Breast epithelium (tissue), 4 donors: ENCODE measurements around the gene ZFAND2A. TPM values are rescaled to one million over a fixed set of nuclear protein-coding genes. Genes with fewer than 3 reads are reported as not detected.

ENCODE experiments used
- DNase-seq, 2 donors: peaks; one replicate each; pipeline ENCODE4 v3.0.0-alpha.2; 2019; ENCODE audit warnings: low spot score in 2 of 2
- H3K27ac ChIP-seq, 2 donors: fragments of 200-600 bp; sonication (generic) in 1 of 2; one replicate each; pipeline ENCODE4 v1.5.1; 2016 to 2019; ENCODE audit warnings: mild to moderate bottlenecking in 1 of 2
- H3K27me3 ChIP-seq, 2 donors: fragments of 200-600 bp; sonication (generic) in 1 of 2; one replicate each; pipeline versions ENCODE4 v1.5.1 to v1.6.0; 2017 to 2019; ENCODE audit warnings: control low read depth in 1 of 2, mild to moderate bottlenecking in 1 of 2
- H3K36me3 ChIP-seq: fragments of 200-600 bp; one replicate; pipeline ENCODE4 v1.5.1; 2019
- H3K4me1 ChIP-seq, 2 donors: fragments of 200-600 bp; sonication (generic); one replicate each; pipeline ENCODE4 v1.5.1; 2016 to 2019; ENCODE audit warnings: control low read depth in 1 of 2
- H3K4me3 ChIP-seq, 3 donors: fragments of 200-600 bp; sonication (generic); 1 replicate in 2 of 3; 2 replicates in 1 of 3; pipeline ENCODE4 v1.5.1; 2016 to 2019; ENCODE audit warnings: mild to moderate bottlenecking in 3 of 3, moderate library complexity in 2 of 3
- H3K9me3 ChIP-seq, 2 donors: fragments of 200-600 bp; sonication (generic) in 1 of 2; one replicate each; pipeline ENCODE4 v1.5.1; 2016 to 2019; ENCODE audit warnings: control low read depth in 1 of 2
- CTCF ChIP-seq, 3 donors: fragments of 450-650 bp; IDR thresholded peaks; one replicate each; pipeline ENCODE4 v1.5.1; 2016 to 2017; ENCODE audit warnings: antibody characterized with exemption in 3 of 3, mild to moderate bottlenecking in 3 of 3, moderate library complexity in 3 of 3
- POLR2A ChIP-seq: fragments of 450-650 bp; IDR thresholded peaks from one replicate; pipeline ENCODE4 v1.6.1; 2016; ENCODE audit warnings: antibody characterized with exemption, mild to moderate bottlenecking, moderate library complexity
- POLR2AphosphoS5 ChIP-seq, 3 donors: sonication (generic); formaldehyde crosslinking; IDR thresholded peaks; one replicate each; pipeline ENCODE4 v1.6.1; 2017; ENCODE audit warnings: antibody characterized with exemption in 3 of 3
- intact Hi-C: fragments of 100-400 bp; cut with DNase I; formaldehyde crosslinking; loops from one replicate; pipeline ENCODE4 v1.15.1; 2023; ENCODE audit warnings: low total_unique reads
- total RNA-seq, 3 donors: library from RNA; depleted of rRNA; stranded (reverse); fragments of >200 nt; gene quantifications; one replicate each; pipeline ENCODE4 v1.1.0, GENCODE V29; 2016

Gene ZFAND2A
- total RNA-seq, 3 donors from 2014 or later, result 31.9 to 41.6 (median 34.1) TPM

- Histone ChIP-seq H3K9me3 (no peaks in the 10 kb centered on the region), H3K4me3 (peak overlapping the region; percentile 74 to 99 (median 87)), H3K4me1 (peaks cover 0 to 5% of the 10 kb centered on the region in 2 donors), H3K27me3 (no peaks in the 10 kb centered on the region), H3K27ac (no peak overlapping the region), H3K36me3 (no peaks in the 10 kb centered on the region)
- DNase-seq, result peak in 1 of 2 donors; percentile 39
- TF ChIP-seq CTCF (IDR thresholded peaks at IDR 0.05) (no peak), POLR2A (no peak), POLR2AphosphoS5 (IDR thresholded peaks at IDR 0.05) (no peak)
- intact Hi-C loops, result no loop called here
Measured at GRCh38 chr7:1136841-1137516, 23.0 kb downstream of the ZFAND2A start.

- no peak overlapping the region for H3K27ac ChIP-seq
- intact Hi-C loops, result no loop called here
- no peaks in the 10 kb centered on the region for H3K9me3 ChIP-seq
- DNase-seq, result peak in 1 of 2 donors; percentile 3
- no peak overlapping the region for H3K4me3 ChIP-seq
- H3K27me3 ChIP-seq, result no peaks in the 10 kb centered on the region
- H3K4me1 ChIP-seq, result peaks cover 0 to 5% of the 10 kb centered on the region in 2 donors
- no peaks in the 10 kb centered on the region for H3K36me3 ChIP-seq
- no peak for TF ChIP-seq CTCF (IDR thresholded peaks at IDR 0.05)
- no peak for TF ChIP-seq POLR2A
- no peak for TF ChIP-seq POLR2AphosphoS5 (IDR thresholded peaks at IDR 0.05)
Measured at GRCh38 chr7:1134951-1135350, 25.0 kb downstream of the ZFAND2A start.

GRCh38 chr7:1131471-1132265 is 28.3 kb downstream of the ZFAND2A start:
- TF ChIP-seq CTCF (IDR thresholded peaks at IDR 0.05), result no peak
- TF ChIP-seq POLR2A, result no peak
- no peak for TF ChIP-seq POLR2AphosphoS5 (IDR thresholded peaks at IDR 0.05)
- Histone ChIP-seq H3K27ac (no peak overlapping the region), H3K9me3 (no peaks in the 10 kb centered on the region), H3K4me1 (no peaks in the 10 kb centered on the region), H3K27me3 (no peaks in the 10 kb centered on the region), H3K36me3 (no peaks in the 10 kb centered on the region), H3K4me3 (no peak overlapping the region)
- DNase-seq, result no peak
- intact Hi-C loops, result no loop called here

GRCh38 chr7:1130021-1130990 is 29.7 kb downstream of the ZFAND2A start:
- TF ChIP-seq POLR2A (no peak), CTCF (IDR thresholded peaks at IDR 0.05) (no peak), POLR2AphosphoS5 (IDR thresholded peaks at IDR 0.05) (no peak)
- no peaks in the 10 kb centered on the region for H3K36me3 ChIP-seq
- H3K4me1 ChIP-seq, result no peaks in the 10 kb centered on the region
- H3K27ac ChIP-seq, result no peak overlapping the region
- no peak overlapping the region for H3K4me3 ChIP-seq
- no peaks in the 10 kb centered on the region for H3K27me3 ChIP-seq
- peak in 1 of 2 donors; percentile 38 for DNase-seq
- no peaks in the 10 kb centered on the region for H3K9me3 ChIP-seq
- intact Hi-C loops, result no loop called here
